NCI-H1930 (cell line): ENCODE results near the gene BCAS3.
"Not testable (repeated sequence)": the region's sequence is repeated elsewhere in the genome, so short reads cannot be mapped to it uniquely, and the experiment has no call there.

Experiments used
- DNase-seq, 2 experiments: peaks; one replicate each; lab custom pipeline; 2025; lab: John Stamatoyannopoulos, UW

Gene BCAS3

DNA sequence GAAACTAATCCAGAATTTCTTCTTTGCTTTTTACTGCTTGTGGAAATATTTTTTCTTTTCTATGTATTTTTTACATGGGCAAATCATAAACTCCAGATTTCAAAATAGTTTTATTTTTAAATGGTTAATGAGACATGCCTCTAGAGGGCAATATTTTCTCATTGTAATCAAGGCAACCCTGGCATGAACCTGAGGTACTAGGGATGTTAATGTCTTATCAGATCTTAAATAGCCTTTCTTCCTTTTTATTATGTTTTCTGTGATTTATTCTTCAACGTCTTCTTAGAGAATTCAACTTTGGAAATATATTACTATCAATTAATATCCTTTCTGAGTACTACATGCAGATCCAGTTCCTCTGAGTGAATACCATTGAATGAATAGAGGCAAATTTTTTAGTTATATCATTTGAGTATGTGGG lies 324.7 kb downstream of the BCAS3 start:
- peak in 1 of 2 experiments; percentile 55 for DNase-seq

DNA sequence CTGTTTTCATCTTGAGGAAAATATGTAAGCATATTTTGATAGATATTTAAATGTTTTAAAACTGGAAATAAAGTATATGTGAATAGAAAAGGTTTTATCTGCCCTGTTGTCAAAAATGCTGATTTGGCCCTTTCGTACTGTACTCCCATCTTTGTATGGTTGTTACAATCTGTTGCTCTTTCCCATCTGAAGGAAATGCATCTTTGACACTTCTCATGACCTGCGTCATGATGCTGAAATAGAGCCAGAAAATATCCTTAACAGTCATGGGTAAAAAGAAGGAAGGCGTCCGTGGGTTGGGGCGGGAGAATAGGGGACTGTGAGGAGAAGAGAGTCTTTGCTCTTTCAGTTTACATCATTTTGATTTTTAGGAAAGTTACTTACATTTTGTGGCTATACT lies 327.7 kb downstream of the BCAS3 start:
- no peak for DNase-seq

DNA sequence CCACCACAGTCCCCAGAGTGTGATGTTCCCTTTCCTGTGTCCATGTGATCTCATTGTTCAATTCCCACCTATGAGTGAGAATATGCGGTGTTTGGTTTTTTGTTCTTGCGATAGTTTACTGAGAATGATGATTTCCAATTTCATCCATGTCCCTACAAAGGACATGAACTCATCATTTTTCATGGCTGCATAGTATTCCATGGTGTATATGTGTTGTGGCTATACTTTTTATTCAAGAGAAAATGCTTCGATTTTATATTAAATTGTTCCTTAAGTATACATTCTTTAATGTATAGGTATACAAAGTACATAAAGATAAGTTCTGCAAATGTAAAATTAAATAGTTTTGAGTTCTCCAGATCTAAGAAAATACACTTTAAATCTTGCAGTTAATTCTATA lies 328.3 kb downstream of the BCAS3 start:
- not testable (repeated sequence) for DNase-seq

DNA sequence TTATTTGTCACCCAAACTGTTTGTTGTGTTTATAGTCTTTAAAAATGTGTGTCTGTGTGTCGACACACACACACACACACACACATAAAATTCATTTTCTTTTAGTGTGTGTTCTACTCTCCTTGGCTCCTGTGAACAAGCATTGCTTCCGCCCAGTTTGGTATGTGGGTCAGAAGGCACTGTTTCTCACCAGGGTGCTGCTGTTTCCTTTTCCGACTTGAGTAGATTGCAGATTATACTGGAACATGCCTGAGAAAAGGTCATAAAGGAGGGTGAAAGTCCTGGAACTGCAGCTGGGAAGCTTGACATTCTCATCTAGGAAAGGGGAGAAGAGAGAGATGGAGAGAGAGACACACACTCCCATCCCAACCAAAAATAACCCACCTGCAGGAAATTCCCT lies 330.3 kb downstream of the BCAS3 start:
- DNase-seq: no peak

DNA sequence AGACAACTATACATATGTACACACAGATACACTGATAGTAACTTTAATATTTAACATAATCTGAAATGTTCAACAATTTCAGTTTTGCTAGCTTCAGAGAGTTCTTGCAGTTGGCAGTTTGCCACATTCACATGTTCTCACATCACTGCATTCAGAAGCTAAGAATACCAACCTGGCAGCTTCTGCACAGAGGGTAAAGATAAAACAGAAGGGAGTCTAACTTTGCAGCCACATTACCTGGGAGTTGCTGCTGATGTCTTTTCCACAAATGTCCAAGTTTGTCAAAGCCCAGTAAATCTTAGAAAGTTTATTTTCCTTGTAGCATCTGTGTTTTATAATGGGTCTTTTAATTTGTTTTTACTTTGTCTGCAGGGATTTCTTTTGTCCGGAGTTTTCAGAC lies 332.0 kb downstream of the BCAS3 start:
- no peak for DNase-seq

DNA sequence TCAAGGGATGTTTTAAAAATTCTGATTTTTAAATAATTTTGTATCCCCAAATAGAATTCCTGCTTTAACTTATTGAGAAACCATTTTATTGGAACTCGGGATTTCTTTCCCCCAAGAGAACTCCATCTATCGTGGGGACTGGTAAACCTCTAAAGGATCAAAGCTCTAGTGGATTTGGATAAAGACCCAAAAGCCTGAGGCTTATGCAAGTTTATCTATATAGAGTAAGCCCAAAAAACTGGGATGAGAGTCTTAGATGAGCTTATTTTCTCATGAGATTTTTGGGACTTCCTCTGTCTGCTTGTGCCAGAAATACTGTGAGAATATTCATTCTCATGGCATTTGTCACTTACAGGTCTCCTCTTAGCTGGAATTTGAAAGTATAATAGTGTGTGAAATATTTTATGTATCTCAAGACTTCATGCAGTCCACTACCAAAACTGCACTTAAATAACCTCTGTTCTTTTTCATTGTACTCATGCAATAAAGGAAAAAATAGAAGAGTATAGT lies 333.1 kb downstream of the BCAS3 start:
- no peak for DNase-seq

DNA sequence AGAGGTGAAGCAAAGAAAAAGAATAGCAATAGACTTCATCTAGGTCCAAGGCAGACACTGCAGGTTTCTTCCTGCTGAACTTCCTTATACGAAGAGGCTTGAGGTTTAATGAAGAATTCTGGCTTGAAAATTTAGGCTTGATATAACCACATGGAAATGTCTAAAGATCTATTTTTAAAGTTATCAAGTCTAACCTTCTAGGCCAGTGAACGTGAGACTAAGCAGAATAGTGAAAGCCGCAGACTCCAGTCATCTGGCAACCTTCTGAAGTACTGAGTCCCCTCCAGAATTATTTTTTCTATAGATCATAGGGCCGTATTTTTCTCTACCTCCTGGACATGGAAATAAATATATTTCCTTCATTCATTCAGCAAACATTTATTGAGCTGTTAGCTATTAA lies 333.6 kb downstream of the BCAS3 start:
- DNase-seq: no peak

DNA sequence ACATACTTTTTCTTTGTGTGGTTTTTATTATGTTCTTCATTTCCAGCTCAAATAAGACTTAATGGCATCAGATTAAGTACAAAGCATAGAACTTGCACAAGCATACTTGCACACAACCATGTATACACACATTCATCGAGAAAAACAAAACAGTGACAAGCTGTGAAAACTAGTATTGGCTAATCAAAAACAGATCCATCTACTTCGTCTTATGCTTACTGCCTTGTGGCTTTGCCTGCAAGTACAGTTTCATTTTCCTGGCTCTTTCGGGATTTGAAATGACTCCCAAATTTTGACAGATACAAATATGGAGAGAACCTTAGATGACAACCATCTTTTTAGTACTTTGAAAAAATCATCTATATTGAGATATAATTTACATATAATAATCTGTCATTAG lies 338.3 kb downstream of the BCAS3 start:
- DNase-seq: no peak

DNA sequence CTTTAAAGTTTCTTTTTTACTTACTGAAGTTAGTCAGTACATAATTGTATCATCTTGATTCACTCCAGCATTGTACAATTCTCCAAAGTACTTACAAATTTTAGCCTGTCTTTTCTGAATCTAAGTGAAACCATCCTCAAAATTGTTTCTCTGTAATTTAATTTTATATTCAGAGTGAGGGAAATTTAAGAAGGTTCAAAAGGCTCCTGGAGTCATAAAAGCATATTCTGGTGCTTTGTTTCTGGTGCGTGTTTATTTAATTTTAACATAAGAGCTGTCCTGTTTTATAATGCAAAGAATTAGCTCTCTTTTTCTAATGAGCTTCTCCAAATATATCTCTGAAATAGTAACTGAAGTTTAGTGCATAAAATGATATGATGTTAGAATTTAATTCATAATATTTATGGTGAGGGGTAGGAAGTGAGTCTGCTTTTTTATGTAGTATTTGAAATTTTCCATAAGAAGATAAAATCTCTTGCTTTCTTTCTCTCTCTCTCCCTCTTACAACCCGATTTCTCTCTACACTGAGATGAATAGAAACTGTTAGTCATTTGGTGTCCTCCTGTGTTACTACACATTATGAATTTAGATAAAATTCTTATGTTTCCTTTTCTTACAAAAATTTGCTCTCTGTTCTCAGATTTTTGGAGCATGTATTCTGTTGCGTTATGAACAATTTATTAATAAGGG lies 339.8 kb downstream of the BCAS3 start:
- no peak for DNase-seq

DNA sequence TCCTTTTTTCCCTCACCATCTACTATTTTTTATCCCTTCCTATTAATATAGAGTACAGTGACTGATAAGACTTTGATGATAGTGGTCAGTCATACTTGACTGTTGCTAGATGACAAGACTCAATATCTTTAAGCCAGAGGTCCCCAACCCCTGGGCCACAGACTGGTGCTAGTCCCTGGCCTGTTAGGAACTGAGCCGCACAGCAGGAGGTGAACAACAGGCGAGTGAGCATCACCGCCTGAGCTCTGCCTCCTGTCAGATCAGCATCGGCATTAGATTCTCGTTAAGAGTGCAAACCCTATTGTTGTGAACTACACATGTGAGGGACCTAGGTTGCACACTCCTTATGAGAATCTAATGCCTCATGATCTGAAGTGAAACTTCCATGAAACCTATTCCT lies 341.3 kb downstream of the BCAS3 start:
- no peak for DNase-seq

DNA sequence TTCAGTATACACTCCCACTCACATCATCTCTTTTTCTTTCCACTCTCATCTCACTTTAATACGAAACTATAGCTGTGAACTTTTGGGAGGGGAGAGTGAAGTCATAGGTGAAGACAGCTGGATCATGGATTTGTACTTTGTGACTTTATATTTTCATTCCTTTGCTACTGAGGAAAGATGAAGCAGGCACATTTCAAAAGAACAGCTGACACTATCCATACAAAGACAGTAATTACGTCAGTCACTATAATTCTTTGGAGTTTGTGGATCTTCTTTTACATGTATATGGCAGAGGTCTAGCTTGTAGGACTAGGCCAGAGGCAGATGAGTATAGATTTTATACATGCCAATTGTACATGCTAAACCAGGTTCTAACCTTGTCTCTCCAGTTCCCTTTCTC lies 346.3 kb downstream of the BCAS3 start:
- no peak for DNase-seq

DNA sequence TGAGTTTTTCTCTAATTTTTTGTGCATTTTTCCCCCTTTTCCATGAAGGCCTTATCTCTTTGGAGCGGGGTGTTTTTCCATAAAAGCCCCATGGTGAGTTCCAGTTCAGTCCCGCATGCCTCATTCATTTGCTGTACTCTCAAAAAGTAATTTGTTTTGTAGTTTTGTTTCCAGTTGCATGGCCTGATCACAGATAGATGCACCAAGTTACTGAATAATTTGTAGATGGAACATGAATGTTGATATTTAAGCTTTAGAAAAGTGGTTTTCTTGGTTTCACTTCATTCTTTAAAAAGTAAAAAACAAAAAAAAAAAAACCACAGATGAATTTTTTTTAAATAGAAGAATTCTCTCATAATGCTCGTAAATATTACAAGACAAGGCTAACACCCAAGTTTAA lies 349.2 kb downstream of the BCAS3 start:
- no peak for DNase-seq

DNA sequence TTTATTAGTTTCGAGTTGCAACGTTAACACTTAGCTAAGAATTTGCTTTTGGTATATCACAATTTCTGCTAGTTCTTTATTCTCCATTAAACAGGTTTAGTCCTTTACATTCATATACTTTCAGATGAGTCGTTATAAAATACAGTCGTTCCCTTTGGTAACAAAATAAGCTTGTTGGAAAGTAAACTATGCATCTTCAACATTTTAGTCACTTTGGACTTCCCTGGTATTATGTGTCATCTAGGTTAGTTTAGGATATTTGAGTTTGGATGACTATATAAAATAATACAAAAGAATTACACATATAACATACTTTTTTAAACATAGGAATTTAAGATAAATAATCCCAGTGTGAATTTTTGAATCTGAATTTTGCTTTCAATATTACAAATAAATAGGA lies 351.5 kb downstream of the BCAS3 start:
- DNase-seq: no peak

DNA sequence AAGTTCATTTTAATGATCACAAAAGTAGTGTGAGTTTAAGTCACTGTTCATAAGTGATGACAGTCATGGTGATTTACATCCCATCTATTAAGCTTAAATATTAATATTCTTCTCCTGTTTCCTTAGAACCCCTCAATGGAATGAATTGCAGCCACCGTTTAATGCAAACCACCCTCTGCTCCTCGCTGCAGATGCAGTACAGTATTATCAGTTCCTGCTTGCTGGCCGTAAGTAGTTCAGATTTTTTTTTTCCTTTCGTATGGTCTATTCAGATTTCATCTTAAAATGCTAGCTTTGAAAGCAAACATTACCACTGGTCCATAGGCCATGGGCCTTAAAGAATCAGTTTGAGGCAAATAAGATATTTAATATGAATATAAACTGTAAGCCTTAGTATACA lies 363.0 kb downstream of the BCAS3 start:
- peak in 1 of 2 experiments; percentile 30 for DNase-seq

DNA sequence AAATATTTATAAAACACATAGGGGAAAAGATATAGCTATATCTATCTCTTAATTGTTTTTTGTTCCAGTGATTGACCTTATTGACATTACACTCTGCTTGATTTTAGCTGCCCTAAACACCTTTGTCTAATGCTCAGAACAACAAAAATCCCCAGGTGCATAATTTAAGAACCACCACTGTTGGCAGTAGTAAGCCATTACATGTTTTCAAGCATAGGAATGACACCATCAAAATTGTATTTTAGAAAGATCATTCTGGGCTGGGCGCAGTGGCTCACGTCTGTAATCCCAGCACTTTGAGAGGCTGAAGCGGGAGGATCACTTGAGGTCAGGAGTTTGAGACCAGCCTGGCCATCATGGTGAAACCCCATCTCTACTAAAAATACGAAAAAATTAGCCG lies 364.7 kb downstream of the BCAS3 start:
- DNase-seq: not testable (repeated sequence)

DNA sequence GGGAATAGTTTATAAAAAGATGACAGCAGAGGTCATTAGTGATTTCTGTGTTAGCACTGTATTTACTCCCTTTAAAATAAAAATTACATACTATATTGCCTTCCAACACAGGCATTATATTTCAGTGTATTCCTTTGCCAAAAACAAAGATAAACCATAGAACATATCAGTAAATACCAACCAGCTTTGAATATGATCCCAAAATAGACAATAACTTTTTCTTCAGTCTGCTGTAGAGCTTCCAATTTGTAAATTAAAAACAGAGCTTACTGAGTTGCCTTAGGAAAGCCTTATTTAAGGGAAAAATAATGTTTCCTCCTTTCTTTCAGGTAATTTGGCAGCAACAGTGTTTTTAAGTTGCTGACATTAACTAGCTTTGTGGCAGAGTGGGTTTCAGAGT lies 369.9 kb downstream of the BCAS3 start:
- no peak for DNase-seq

DNA sequence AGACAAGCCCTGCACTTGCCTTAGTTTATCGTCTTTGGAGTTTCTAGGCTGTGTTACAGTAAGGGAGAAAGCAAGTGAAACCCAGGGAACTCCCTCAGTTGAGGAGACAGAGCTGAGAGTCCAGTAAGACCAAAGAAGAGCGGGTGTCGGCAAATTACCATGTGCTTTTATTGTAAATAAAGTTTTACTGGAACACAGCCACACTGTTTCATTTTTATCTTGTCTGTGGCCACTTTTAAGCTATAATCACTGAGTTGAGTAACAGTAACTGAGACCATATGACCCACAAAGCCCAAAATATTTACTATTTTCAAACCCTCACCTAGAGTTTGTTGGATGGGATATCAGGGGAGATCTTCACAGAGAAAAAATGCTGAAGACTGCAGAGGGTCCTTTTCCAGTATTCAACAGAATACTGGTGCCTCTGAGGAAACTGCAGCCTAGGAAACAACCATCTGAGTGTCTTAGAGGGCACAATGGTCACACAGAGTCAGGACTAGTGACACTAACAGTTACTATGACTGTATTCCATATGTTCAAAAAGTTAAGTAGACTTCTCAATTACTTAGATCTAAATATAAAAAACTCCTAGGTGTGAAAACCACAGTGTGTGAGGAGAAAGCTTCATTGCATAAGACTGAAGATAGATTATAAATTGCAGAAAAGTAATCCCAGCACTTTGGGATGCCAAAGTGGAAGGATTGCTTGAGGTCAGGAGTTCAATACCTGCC lies 370.9 kb downstream of the BCAS3 start:
- DNase-seq: no peak

DNA sequence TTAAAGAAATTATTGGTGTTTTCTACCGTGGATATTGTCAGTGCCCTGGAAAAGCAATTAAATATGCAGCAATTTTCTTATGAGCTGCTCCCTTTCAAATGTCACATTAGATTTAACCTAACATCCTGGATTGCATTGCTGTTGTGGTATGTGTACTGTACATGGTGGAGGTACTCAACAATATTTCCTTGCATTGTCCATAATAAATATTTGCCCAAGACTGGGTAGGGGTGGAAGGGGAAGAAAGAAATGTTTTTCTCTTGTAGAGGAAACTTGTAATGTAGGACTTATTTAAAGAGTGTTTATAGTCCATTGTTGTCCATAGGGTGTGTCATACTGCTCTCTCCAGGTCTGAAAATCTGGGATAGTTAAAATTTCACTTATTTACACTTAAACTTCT lies 375.8 kb downstream of the BCAS3 start:
- DNase-seq: no peak

DNA sequence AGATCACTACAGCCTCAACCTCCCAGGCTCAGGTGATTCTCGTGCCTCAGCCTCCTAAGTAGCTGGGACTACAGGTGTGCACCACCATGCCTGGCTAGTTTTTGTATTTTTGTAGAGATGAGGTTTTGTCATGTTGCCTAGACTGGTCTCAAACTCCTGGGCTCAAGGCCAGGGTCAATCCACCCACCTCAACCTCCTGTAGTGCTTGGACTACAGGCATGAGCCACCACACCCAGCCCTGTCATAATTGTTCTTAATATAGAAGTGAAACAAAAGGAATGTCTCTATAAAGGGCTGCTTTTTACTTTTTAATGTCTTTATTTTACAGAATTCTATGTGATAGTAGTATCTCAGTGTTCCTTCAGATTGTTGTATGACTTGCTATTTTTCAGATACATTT lies 376.8 kb downstream of the BCAS3 start:
- DNase-seq: no peak

DNA sequence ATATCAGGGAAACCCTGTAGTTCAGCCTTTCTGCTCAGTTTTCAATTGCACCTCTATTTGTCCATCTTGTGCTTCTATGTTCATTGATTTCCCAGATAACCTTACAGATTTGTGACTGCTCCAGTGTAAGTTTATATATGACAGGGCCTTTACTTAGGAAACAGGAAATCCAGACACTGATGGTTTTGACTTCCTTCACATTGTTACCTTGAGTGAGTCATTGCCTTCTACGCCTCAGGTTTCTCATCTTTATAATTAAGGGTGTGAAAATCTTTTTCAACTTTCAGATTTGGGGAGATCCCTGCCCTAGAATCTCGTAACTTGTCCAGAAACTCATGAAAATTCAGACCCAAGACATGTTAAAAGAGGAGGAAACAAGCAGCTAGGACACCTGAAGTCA lies 379.6 kb downstream of the BCAS3 start:
- no peak for DNase-seq

DNA sequence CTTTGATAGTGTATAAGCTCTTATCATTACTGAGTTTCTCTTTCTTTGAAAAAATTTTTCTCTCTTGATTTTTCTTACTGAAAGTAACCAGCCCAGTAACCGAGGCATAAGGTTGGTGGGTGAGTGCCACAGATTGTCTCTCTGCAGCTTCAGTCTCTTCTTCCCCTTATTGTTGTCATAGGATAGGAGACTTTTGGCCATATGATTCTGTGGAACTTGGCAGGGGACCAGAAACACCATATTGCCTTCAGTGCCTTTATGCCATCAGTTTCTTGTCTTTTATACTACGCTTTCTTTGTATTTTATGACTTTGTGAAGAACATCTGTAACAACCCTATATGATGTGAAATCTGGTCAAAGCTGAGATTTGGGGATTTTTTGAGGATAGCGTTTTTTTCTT lies 380.4 kb downstream of the BCAS3 start:
- no peak for DNase-seq

DNA sequence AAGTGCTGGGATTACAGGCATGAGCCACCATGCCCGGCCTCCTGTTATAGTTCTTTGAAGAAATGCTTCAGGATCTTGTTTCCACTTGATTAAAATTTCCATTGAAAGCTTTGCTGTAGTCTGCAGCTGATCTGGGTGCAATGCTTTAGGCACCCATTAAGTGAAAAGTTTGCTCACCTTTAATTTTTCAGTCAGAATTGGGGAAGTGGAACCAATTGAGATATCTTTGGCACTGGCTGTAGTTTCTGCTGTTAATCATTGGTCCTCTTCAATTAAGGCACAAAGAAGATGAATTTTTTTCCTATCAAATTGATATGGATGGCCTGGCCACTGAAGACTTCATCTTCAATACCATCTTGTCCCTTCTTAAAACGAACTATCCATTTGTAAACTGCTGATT lies 385.9 kb downstream of the BCAS3 start:
- no peak for DNase-seq

DNA sequence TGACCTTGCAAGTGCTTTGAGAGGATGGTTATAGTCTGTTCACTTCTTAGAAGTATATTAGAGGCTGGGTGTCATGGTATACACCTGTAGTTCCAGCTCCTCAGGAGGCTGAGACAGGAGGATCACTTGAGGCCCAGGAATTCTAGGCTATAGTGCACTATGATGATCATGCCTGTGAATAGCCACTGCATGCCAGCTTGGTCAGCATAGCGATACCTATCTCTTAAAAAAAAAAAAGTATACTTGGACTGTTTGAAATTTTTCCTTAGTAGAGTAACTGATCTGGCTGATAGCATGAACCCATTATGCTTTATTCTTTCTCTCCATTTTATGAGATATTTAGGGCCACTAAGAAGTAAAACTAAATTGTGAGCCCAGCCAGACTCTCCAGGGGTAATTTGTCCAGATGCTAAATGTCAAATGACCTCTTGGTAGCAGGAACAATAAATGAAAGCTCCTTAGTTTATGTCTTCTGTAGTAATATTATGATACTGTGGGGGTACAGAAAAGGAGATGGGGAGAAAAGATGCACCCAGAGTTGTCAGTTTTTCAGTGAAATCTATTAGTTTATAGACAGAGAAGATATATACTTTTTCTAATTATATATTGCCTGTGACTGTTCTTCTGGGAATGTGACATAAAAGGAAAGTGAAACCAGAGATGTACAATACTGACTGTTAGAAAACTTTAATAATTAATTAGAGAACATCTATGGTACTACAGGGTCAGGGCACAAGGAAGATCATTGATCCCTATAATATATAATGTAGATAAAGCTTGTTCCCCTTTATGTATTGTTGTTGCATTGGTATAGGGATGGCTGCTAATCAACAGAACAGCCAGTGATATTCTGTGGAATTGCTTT lies 386.7 kb downstream of the BCAS3 start:
- no peak for DNase-seq
